Stimulated activated naive CD4-positive, alpha-beta T cell treated with Interleukin-2 at 50 U/mL for 16 hours (primary cell): ENCODE measurements around the gene MAGEA12.
"Not testable (repeated sequence)": the region's sequence is repeated elsewhere in the genome, so short reads cannot be mapped to it uniquely, and the experiment has no call there.

Source experiments
- DNase-seq: peaks from one replicate; lab custom pipeline; 2025; lab: John Stamatoyannopoulos, UW

The MAGEA12 gene, protein sequence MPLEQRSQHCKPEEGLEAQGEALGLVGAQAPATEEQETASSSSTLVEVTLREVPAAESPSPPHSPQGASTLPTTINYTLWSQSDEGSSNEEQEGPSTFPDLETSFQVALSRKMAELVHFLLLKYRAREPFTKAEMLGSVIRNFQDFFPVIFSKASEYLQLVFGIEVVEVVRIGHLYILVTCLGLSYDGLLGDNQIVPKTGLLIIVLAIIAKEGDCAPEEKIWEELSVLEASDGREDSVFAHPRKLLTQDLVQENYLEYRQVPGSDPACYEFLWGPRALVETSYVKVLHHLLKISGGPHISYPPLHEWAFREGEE

DNA sequence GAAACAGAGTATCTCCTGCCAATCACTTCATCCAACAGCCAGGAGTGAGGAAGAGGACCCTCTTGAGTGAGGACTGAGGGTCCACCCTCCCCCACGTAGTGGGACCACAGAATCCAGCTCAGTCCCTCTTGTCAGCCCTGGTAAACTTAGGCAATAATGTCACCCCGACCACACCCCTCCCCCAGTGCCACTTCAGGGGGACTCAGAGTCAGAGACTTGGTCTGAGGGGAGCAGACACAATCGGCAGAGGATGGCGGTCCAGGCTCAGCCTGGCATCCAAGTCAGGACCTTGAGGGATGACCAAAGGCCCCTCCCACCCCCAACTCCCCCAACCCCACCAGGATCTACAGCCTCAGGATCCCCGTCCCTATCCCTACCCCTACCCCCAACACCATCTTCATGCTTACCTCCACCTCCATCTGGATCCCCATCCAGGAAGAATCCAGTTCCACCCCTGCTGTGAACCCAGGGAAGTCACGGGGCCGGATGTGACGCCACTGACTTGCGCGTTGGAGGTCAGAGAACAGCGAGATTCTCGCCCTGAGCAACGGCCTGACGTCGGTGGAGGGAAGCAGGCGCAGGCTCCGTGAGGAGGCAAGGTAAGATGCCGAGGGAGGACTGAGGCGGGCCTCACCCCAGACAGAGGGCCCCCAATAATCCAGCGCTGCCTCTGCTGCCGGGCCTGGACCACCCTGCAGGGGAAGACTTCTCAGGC is at the start of gene MAGEA12, which contains the start of gene CSAG1:
TSS of gene MAGEA12 (plus strand) at position 497 of the 715 bp plus-strand sequence. CDS start 2,405 bp downstream, outside the sequence.
TSS of gene CSAG1 (minus strand) at position 461 of the 715 bp plus-strand sequence. CDS start 1,261 bp downstream, outside the sequence.
- DNase-seq = no peak

DNA sequence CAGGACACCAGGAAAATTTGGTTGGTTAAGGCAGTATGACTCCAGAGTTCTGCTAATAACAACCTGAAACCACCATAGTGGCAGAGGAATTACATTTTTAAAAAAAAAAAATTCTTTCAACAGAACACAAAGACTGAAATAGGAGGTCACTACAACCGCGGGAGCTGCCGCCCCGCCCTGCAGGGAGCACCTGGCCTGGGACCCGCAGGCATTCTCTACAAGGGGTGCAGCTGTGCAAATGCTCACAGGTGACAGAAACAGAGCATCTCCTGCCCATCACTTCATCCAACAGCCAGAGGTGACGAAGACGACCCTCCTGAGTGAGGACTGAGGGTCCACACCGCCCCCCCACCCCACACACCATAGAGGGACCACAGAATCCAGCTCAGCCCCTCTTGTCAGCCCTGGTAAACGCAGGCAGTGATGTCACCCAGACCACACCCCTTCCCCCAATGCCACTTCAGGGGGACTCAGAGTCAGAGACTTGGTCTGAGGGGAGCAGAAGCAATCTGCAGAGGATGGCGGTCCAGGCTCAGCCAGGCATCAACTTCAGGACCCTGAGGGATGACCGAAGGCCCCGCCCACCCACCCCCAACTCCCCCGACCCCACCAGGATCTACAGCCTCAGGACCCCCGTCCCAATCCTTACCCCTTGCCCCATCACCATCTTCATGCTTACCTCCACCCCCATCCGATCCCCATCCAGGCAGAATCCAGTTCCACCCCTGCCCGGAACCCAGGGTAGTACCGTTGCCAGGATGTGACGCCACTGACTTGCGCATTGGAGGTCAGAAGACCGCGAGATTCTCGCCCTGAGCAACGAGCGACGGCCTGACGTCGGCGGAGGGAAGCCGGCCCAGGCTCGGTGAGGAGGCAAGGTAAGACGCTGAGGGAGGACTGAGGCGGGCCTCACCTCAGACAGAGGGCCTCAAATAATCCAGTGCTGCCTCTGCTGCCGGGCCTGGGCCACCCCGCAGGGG is 35.3 kb upstream of the MAGEA12 start, which contains the start of gene MAGEA3:
TSS of gene MAGEA3 (plus strand) at position 843 of the 980 bp plus-strand sequence. CDS start 2,039 bp downstream, outside the sequence.
- not testable (repeated sequence) for DNase-seq

DNA sequence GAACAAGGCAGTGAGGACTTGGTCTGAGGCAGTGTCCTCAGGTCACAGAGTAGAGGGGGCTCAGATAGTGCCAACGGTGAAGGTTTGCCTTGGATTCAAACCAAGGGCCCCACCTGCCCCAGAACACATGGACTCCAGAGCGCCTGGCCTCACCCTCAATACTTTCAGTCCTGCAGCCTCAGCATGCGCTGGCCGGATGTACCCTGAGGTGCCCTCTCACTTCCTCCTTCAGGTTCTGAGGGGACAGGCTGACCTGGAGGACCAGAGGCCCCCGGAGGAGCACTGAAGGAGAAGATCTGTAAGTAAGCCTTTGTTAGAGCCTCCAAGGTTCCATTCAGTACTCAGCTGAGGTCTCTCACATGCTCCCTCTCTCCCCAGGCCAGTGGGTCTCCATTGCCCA is 33.2 kb upstream of the MAGEA12 start:
- not testable (repeated sequence) for DNase-seq

DNA sequence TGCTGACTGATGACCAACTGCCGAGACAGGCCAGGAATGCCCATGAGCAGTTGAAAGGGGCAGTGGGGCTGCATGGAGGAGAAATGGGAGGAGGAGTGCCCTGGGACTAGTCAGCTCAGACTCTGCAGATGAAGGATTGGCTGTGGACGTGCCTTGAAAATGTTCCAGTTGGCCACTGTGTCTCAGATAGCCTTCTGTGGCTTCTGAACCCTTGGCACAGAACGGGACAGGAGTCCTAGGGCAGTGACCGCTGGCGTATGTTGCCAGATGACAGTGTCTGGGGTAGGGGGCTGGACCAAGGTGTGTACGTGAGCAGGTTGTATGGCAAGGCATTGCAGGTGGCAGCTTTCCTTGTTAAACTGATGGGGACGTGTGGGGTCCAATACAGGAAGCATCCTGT is 27.1 kb upstream of the MAGEA12 start:
- not testable (repeated sequence) for DNase-seq

DNA sequence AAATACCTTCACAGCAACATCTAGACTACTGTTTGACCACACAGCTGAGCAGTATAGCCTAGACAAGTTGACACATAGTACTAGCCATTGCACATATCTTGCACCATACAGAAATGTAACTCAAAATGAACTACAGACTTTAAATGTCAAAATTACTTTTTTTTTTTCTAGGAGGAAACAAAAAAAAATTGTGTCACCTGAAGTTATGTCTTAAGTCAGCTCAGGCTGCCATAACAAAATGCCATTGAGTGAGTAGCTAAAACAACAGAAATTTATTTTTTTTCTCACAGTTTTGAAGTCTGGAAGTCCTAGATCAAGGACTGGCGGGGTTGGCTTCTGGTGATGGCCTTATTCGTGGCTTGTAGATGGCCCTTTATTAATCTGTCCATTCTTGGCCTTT is 24.4 kb upstream of the MAGEA12 start, which contains the start of gene CSAG2:
TSS of gene CSAG2 (minus strand) at position 101 of the 400 bp plus-strand sequence. CDS start 161 bp downstream, outside the sequence.
- not testable (repeated sequence) for DNase-seq

DNA sequence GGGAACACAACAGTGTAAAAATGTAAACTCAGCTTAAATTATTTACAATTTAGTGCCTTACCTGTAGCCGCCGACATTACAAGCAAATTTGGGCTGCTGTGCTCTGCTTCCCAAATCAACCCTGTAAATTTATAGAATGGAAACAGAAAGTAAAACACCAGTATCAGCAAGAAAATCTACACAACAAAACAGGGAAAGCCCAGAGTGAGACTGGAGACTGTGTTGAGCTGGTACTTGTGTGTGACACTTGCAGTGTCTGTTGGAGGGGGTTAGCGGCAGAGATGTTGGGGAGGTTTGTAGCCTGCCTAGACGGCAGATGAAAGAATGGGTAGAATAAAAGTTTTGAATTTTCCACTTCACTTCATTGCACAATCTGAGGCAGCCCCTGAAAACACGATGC is 20.4 kb upstream of the MAGEA12 start:
- not testable (repeated sequence) for DNase-seq

DNA sequence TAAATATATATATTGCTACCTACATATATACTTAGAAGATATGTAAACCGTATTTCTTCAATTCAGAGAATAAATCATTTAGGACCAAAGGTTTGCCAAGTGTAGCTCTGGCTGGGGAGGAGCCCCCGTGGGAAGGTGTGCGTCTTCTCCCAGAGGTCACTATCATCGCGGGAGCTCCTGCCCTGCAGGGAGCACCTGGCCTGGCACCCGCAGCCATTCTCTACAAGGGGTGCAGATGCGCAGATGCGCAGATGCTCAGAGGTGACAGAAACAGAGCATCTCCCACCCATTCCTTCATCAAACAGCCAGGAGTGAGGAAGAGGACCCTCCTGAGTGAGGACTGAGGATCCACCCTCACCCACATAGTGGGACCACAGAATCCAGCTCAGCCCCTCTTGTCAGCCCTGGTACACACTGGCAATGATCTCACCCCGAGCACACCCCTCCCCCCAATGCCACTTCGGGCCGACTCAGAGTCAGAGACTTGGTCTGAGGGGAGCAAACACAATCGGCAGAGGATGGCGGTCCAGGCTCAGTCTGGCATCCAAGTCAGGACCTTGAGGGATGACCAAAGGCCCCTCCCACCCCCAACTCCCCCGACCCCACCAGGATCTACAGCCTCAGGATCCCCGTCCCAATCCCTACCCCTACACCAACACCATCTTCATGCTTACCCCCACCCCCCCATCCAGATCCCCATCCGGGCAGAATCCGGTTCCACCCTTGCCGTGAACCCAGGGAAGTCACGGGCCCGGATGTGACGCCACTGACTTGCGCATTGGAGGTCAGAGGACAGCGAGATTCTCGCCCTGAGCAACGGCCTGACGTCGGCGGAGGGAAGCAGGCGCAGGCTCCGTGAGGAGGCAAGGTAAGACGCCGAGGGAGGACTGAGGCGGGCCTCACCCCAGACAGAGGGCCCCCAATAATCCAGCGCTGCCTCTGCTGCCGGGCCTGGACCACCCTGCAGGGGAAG is 19.5 kb upstream of the MAGEA12 start, which contains the start of gene MAGEA2B:
TSS of gene MAGEA2B (plus strand) at position 814 of the 973 bp plus-strand sequence. CDS start 2,479 bp downstream, outside the sequence.
- DNase-seq = not testable (repeated sequence)

DNA sequence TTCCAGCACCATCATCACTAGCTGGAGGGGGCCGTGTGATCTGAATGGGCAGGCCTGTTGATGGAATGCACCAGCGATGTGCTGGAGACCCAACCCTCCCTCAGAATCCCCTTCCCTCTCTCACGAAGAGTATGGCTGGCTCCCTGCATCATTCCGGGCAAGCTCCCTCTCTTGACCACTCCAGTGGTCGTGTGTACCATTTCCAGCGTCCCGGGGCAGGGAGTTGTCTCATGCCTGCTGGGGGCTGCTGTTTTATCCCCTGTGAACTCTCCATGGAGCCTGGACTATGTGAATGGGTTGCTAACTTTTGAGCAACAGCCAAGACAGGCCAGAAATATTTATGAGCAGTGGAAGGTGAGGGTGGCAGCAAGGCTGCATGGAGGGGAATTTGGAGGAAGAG is 8.1 kb upstream of the MAGEA12 start:
- no peak for DNase-seq

DNA sequence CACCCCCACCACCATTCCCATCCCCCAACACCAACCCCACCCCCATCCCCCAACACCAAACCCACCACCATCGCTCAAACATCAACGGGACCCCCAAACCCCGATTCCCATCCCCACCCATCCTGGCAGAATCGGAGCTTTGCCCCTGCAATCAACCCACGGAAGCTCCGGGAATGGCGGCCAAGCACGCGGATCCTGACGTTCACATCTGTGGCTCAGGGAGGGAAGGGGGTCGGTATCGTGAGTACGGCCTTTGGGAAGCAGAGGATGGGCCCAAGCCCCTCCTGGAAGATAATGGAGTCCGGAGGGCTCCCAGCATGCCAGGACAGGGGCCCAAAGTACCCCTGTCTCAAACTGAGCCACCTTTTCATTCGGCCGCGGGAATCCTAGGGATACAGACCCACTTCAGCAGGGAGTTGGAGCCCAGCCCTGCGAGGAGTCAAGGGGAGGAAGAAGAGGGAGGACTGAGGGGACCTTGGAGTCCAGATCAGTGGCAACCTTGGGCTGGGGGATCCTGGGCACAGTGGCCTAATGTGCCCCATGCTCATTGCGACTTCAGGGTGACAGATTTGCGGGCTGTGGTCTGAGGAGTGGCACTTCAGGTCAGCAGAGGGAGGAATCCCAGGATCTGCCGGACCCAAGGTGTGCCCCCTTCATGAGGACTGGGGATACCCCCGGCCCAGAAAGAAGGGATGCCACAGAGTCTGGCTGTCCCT is 744 bp downstream of the MAGEA12 start:
- not testable (repeated sequence) for DNase-seq

DNA sequence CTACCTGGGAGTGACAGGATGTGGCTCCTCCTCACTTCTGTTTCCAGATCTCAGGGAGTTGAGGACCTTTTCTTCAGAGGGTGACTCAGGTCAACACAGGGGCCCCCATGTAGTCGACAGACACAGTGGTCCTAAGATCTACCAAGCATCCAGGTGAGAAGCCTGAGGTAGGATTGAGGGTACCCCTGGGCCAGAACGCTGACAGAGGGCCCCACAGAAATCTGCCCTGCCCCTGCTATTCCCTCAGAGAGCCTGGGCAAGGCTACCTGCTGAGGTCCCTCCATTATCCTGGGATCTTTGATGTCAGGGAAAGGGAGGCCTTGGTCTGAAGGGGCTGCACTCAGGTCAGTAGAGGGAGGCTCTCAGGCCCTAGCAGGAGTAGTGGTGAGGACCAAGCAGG is 1.5 kb downstream of the MAGEA12 start:
- no peak for DNase-seq

DNA sequence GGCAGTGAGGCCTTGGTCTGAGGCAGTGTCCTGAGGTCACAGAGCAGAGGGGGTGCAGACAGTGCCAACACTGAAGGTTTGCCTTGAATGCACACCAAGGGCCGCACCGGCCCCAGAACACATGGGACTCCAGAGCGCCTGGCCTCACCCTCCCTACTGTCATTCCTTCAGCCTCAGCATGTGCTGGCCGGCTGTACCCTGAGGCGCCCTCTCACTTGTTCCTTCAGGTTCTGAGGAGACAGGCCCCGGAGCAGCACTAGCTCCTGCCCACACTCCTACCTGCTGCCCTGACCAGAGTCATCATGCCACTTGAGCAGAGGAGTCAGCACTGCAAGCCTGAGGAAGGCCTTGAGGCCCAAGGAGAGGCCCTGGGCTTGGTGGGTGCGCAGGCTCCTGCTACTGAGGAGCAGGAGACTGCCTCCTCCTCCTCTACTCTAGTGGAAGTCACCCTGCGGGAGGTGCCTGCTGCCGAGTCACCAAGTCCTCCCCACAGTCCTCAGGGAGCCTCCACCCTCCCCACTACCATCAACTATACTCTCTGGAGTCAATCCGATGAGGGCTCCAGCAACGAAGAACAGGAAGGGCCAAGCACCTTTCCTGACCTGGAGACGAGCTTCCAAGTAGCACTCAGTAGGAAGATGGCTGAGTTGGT is 2.4 kb downstream of the MAGEA12 start:
- no peak for DNase-seq

DNA sequence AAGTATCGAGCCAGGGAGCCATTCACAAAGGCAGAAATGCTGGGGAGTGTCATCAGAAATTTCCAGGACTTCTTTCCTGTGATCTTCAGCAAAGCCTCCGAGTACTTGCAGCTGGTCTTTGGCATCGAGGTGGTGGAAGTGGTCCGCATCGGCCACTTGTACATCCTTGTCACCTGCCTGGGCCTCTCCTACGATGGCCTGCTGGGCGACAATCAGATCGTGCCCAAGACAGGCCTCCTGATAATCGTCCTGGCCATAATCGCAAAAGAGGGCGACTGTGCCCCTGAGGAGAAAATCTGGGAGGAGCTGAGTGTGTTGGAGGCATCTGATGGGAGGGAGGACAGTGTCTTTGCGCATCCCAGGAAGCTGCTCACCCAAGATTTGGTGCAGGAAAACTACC is 3.0 kb downstream of the MAGEA12 start:
- not testable (repeated sequence) for DNase-seq

DNA sequence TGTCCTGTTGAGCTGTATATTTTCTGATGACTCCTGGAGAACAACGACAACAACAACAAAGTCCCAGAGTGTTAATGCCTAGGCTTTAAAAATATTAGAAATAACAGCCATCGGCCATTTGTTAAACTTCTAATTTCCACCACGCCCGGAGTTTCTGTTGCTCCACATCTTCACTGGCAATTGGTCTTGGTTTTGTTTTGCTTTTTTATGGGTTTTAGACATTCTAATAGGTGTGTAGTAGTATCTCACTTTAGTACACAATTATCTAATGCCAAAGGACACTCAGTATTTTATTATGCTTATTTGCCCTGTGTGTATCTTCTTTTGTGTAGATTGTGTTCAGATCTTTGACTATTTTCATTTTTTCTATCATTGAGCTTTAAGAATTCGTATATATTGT is 5.0 kb downstream of the MAGEA12 start:
- DNase-seq = no peak

DNA sequence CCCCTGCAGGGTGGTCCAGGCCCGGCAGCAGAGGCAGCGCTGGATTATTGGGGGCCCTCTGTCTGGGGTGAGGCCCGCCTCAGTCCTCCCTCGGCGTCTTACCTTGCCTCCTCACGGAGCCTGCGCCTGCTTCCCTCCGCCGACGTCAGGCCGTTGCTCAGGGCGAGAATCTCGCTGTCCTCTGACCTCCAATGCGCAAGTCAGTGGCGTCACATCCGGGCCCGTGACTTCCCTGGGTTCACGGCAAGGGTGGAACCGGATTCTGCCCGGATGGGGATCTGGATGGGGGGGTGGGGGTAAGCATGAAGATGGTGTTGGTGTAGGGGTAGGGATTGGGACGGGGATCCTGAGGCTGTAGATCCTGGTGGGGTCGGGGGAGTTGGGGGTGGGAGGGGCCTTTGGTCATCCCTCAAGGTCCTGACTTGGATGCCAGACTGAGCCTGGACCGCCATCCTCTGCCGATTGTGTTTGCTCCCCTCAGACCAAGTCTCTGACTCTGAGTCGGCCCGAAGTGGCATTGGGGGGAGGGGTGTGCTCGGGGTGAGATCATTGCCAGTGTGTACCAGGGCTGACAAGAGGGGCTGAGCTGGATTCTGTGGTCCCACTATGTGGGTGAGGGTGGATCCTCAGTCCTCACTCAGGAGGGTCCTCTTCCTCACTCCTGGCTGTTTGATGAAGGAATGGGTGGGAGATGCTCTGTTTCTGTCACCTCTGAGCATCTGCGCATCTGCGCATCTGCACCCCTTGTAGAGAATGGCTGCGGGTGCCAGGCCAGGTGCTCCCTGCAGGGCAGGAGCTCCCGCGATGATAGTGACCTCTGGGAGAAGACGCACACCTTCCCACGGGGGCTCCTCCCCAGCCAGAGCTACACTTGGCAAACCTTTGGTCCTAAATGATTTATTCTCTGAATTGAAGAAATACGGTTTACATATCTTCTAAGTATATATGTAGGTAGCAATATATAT is 20.4 kb downstream of the MAGEA12 start, which contains the start of gene MAGEA2:
TSS of gene MAGEA2 (minus strand) at position 157 of the 965 bp plus-strand sequence. CDS start 2,479 bp downstream, outside the sequence.
- DNase-seq = not testable (repeated sequence)

DNA sequence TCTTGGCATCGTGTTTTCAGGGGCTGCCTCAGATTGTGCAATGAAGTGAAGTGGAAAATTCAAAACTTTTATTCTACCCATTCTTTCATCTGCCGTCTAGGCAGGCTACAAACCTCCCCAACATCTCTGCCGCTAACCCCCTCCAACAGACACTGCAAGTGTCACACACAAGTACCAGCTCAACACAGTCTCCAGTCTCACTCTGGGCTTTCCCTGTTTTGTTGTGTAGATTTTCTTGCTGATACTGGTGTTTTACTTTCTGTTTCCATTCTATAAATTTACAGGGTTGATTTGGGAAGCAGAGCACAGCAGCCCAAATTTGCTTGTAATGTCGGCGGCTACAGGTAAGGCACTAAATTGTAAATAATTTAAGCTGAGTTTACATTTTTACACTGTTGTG is 21.3 kb downstream of the MAGEA12 start:
- DNase-seq = not testable (repeated sequence)

DNA sequence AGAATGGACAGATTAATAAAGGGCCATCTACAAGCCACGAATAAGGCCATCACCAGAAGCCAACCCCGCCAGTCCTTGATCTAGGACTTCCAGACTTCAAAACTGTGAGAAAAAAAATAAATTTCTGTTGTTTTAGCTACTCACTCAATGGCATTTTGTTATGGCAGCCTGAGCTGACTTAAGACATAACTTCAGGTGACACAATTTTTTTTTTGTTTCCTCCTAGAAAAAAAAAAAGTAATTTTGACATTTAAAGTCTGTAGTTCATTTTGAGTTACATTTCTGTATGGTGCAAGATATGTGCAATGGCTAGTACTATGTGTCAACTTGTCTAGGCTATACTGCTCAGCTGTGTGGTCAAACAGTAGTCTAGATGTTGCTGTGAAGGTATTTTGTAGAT is 25.4 kb downstream of the MAGEA12 start, which contains the start of gene CSAG3:
TSS of gene CSAG3 (plus strand) at position 301 of the 400 bp plus-strand sequence.
- not testable (repeated sequence) for DNase-seq

DNA sequence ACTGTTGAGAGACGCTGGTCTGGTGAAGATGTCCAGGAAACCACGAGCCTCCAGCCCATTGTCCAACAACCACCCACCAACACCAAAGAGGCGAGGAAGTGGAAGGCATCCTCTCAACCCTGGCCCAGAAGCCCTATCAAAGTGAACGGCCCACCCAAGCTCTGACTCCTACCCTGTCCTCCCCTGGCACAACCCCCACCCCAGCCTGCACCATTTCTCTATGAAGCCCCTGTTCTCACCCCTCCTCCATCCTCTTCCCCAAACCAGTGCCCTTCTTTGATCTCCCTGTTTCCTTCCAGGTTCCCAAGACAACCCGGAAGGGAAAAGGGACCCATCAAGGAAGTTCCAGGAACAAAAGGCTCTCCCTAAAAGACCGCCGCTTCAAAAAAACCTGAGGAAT is 26.0 kb downstream of the MAGEA12 start:
- DNase-seq = not testable (repeated sequence)
